Measurements from ENCODE around the gene SOX5. TPM values are rescaled to one million over a fixed set of nuclear protein-coding genes. Genes with fewer than 3 reads are reported as not detected.

Gene SOX5
- total RNA-seq, 4 donors from 2014 or later = 13.2 to 32.4 (median 23.3) TPM

DNA sequence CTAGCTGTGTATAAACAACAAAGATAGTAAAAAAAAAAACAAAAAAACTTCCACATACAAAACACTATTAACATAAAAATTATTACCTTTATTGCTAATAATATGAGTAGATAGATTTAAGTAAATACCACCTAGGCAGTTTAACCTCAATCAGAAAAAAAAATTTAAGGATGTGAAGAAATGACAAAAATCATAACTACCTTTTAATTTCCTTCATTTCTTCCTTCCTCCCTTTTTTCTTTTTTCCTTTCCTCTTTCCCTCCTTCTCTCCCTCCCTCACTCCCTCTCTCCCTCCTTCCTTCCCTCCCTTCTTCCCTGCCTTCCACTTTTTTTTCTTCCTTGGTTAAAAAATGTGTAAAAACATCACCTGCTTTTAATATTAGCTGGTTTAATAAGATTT, 81.7 kb downstream of the SOX5 start:
- no peak overlapping the region for H3K4me3 ChIP-seq (replicated peaks in 1 of 3)
- H3K9me3 ChIP-seq = no peaks in the 10 kb centered on the region
- intact Hi-C loops (cut with DNase I) = no loop called here
- no peaks in the 10 kb centered on the region for H3K4me1 ChIP-seq
- TF ChIP-seq, protein P1, sequence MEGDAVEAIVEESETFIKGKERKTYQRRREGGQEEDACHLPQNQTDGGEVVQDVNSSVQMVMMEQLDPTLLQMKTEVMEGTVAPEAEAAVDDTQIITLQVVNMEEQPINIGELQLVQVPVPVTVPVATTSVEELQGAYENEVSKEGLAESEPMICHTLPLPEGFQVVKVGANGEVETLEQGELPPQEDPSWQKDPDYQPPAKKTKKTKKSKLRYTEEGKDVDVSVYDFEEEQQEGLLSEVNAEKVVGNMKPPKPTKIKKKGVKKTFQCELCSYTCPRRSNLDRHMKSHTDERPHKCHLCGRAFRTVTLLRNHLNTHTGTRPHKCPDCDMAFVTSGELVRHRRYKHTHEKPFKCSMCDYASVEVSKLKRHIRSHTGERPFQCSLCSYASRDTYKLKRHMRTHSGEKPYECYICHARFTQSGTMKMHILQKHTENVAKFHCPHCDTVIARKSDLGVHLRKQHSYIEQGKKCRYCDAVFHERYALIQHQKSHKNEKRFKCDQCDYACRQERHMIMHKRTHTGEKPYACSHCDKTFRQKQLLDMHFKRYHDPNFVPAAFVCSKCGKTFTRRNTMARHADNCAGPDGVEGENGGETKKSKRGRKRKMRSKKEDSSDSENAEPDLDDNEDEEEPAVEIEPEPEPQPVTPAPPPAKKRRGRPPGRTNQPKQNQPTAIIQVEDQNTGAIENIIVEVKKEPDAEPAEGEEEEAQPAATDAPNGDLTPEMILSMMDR (IDR thresholded peaks at IDR 0.05) = no peak
- TF ChIP-seq POLR2A (IDR thresholded peaks at IDR 0.05) = no peak
- H3K27ac ChIP-seq = no peak overlapping the region
- no peak for DNase-seq
- H3K36me3 ChIP-seq = no peaks in the 10 kb centered on the region
- H3K27me3 ChIP-seq = no peaks in the 10 kb centered on the region

DNA sequence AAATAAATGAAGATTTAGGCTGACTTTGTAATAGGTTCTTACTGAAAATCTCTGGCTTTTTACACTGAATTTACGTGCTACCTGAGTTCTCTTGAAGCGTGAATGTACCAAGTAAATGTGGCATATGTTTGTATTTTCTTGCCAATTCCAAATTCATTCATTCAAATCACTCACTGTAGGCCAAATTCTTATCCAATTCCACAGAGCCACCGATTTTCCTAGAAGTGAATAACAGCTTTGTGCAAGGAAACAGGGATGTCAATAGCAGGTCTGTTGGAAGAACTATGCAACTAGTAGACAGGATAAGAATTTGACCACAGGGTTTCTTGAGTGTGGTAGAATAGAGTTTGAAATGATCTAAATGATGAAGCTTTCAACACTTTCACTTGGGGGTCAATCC, 86.8 kb downstream of the SOX5 start:
- WGBS, 2 donors = 92 to 97% methylated on average over 3 of the region's 3 CpGs
- H3K36me3 ChIP-seq = no peaks in the 10 kb centered on the region
- intact Hi-C loops (cut with DNase I) = no loop called here
- no peaks in the 10 kb centered on the region for H3K27me3 ChIP-seq
- no peak overlapping the region for H3K27ac ChIP-seq
- H3K4me3 ChIP-seq (replicated peaks in 1 of 3) = no peak overlapping the region
- no peak for TF ChIP-seq POLR2A (IDR thresholded peaks at IDR 0.05)
- TF ChIP-seq, protein P1 (IDR thresholded peaks at IDR 0.05) = no peak
- no peak for DNase-seq
- no peaks in the 10 kb centered on the region for H3K4me1 ChIP-seq
- H3K9me3 ChIP-seq = no peaks in the 10 kb centered on the region

GRCh38 chr12:23860019-23860418, 89.5 kb downstream of the SOX5 start:
- WGBS, 2 donors = 82 to 85% methylated on average over 1 of the region's 1 CpG
- Histone ChIP-seq H3K36me3 (no peaks in the 10 kb centered on the region), H3K4me3 (replicated peaks in 1 of 3) (no peak overlapping the region), H3K9me3 (no peaks in the 10 kb centered on the region), H3K27me3 (no peaks in the 10 kb centered on the region), H3K27ac (no peak overlapping the region), H3K4me1 (no peaks in the 10 kb centered on the region)
- DNase-seq = no peak
- TF ChIP-seq, protein P1 (IDR thresholded peaks at IDR 0.05) = no peak
- TF ChIP-seq POLR2A (IDR thresholded peaks at IDR 0.05) = no peak
- intact Hi-C loops (cut with DNase I) = no loop called here

GRCh38 chr12:23857178-23857577, 92.3 kb downstream of the SOX5 start:
- DNase-seq = no peak
- H3K27me3 ChIP-seq = no peaks in the 10 kb centered on the region
- no peak overlapping the region for H3K27ac ChIP-seq
- intact Hi-C loops (cut with DNase I) = no loop called here
- TF ChIP-seq POLR2A (IDR thresholded peaks at IDR 0.05) = no peak
- TF ChIP-seq, protein P1 (IDR thresholded peaks at IDR 0.05) = no peak
- no peaks in the 10 kb centered on the region for H3K9me3 ChIP-seq
- H3K4me1 ChIP-seq = no peaks in the 10 kb centered on the region
- H3K36me3 ChIP-seq = no peaks in the 10 kb centered on the region
- no peak overlapping the region for H3K4me3 ChIP-seq (replicated peaks in 1 of 3)

GRCh38 chr12:23855813-23856212, 93.7 kb downstream of the SOX5 start:
- WGBS, 2 donors = 69 to 71% methylated on average over 4 of the region's 4 CpGs

More at GRCh38 chr12:23855813-23856212, 93.7 kb downstream of the SOX5 start:
- Histone ChIP-seq H3K9me3 (no peaks in the 10 kb centered on the region), H3K4me1 (no peaks in the 10 kb centered on the region), H3K27me3 (no peaks in the 10 kb centered on the region), H3K36me3 (no peaks in the 10 kb centered on the region), H3K4me3 (replicated peaks in 1 of 3) (no peak overlapping the region), H3K27ac (no peak overlapping the region)
- no peak for DNase-seq
- intact Hi-C loops (cut with DNase I) = no loop called here
- no peak for TF ChIP-seq POLR2A (IDR thresholded peaks at IDR 0.05)
- TF ChIP-seq, protein P1 (IDR thresholded peaks at IDR 0.05) = no peak
